K562 (cell line): ENCODE results near the gene DENND6B.

ENCODE experiments used
- GTF2E2 ChIP-seq: fragments of 200-800 bp; sonication (Bioruptor generic); IDR thresholded peaks from 2 replicates; pipeline ENCODE4 v1.6.1; 2016; ENCODE audit warnings: missing genetic modification characterization, missing compliant biosample characterization
- POLR2AphosphoS5 ChIP-seq: IDR thresholded peaks from 2 replicates; pipeline ENCODE4 v1.6.1; 2011; ENCODE audit warnings: mild to moderate bottlenecking, low read depth, low read length, moderate library complexity; ENCODE audit not compliant: control insufficient read depth, insufficient read depth

DNA sequence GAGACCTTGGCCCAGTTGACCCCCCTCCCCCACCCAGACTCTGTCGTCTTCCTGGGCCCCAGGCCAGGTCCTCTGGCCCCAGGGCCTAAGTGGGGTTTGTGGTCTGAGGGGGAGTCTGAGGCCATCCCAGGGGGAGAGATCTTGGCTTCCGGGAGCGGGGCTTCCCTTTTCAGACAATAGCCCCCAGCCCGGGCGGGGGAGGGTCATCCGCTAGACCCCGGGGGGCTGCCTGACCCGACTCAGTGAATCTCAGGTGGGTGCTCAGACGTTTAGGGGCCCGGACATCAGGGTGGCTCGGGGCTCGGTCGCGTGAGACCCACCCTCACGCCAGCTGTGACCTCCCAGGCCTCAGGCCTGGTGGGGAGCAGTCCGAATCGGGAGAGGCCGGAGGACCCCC is 57.2 kb downstream of the DENND6B start:
- no peak for TF ChIP-seq GTF2E2
- TF ChIP-seq POLR2AphosphoS5 = no peak
